ENCODE data around the gene ARID3C.
"Not testable (repeated sequence)": the region's sequence is repeated elsewhere in the genome, so short reads cannot be mapped to it uniquely, and the experiment has no call there.

ARID3C gene

GRCh38 chr9:34652602-34653000 is 23.7 kb upstream of the ARID3C start:
- no peak for DNase-seq (ENCODE audit: low spot score)

DNA sequence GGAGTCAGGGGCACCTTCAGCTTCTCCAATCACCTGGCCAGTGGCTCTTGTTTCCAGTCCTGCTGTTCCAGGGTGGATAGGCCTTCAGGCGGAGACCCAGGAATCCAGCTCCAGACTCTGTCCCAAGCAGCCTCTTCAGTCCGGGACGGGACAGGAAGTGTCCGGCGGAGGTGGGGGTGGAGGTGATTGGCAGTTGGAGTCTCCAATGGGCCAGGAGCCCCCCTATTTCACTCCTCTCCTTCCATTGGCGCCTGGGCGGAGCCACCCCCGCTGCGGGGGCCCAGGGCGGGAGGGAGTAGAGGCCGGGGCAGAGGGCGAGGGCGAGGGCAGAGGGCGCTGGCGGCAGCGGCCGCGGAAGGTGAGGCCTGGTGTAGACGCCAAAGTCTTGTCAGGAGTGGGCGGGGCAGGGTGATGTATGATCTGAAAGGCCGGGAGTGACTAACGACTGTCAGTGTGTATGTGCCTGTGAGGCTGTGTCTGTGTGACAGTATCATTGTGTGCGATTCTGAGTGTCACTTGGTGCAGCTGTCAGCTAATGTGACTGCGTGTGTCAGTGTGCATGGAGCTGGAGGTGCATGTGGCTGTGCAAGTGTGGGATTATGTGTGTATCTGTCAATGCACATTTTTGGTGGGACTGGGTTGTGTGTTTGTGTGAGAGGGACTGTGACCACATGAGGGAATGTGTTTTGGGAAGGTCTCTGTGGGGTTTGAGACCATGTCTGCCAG is 23.2 kb upstream of the ARID3C start, which contains the start of gene IL11RA:
Gene IL11RA (plus strand): TSS at position 310 of the 726 bp plus-strand sequence. CDS start 3,033 bp downstream, outside the sequence.
- peak; percentile 92 for DNase-seq (ENCODE audit: low spot score)

GRCh38 chr9:34651321-34651720 is 22.5 kb upstream of the ARID3C start:
- DNase-seq (ENCODE audit: low spot score): no peak

DNA sequence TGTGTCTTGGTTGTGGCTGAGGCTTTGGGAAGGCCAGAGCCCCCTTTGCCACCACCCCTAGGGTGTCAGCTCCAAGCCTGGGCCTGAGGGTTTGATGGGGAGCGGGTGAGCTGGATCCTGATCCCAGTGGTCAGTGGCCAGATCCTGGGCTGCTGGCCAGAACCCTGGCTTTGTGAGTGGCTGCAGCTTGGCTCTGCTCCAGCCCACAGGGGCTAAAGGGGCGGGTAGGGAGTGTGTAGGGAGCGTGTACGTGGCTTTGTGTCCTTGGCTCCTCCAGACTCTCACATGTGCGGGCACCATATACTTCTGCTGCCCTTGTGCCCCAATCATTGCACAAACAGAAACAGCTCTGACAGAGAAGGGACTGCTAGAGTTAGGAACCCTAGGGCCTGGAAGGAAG is 21.9 kb upstream of the ARID3C start:
- DNase-seq (ENCODE audit: low spot score): no peak

DNA sequence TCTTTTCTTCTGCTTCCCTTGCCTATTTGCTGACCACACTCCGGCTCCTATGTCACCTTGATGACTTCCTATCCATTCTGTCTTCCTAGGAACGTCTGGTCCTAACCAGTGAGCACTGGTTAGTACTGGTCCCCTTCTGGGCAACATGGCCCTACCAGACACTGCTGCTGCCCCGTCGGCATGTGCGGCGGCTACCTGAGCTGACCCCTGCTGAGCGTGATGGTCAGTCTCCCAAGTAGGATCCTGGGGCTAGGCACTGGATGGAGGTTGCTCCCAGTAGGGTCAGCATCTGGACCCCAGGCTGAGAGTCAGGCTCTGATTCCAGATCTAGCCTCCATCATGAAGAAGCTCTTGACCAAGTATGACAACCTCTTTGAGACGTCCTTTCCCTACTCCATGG is 19.8 kb upstream of the ARID3C start:
- no peak for DNase-seq (ENCODE audit: low spot score)

- DNase-seq (ENCODE audit: low spot score): no peak
Observed at GRCh38 chr9:34647651-34648050, 18.8 kb upstream of the ARID3C start.

DNA sequence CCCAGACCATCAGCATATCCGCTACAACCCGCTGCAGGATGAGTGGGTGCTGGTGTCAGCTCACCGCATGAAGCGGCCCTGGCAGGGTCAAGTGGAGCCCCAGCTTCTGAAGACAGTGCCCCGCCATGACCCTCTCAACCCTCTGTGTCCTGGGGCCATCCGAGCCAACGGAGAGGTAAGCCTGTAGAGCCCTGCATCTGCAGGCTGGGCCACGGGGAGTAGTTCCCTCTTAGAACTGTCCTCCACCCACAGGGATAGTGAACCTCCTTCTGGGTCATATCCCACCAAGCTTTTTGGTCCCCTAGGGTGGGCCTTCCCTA is 18.2 kb upstream of the ARID3C start:
- no peak for DNase-seq (ENCODE audit: low spot score)

GRCh38 chr9:34646211-34647083 is 17.6 kb upstream of the ARID3C start, which contains the start of gene GALT:
Gene GALT (plus strand): TSS chr9:34646675. CDS start chr9:34646705, 30 bp downstream.
- peak; percentile 87 for DNase-seq (ENCODE audit: low spot score)

DNA sequence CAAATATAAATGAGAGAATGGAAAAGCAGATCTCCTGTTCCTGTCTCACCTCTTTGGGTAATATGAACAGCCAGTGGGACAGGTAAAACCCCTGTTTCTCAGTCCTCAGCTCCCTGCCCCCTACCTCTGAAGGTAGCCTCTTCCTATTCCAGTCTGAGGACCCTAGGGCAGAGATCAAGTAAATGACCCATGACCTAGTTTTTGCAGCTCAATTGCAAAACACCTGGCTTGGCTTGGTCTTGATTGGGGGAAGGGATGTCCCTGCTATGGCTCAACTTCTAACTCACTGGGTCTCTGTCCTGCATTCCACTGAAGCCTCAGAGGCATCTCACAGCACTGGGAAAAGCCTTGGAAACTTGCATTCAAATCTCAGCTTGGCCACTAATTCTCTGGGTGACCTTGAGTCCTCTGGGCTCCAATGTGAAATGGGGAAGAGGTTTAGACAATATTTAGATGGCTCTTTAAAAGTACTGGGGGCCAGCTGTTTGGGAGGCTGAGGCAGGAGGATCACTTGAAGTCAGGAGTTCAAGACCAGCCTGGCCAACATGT is 16.0 kb upstream of the ARID3C start:
- no peak for DNase-seq (ENCODE audit: low spot score)

GRCh38 chr9:34642679-34643078 is 13.8 kb upstream of the ARID3C start:
- no peak for DNase-seq (ENCODE audit: low spot score)

- DNase-seq (ENCODE audit: low spot score): not testable (repeated sequence)
Observed at GRCh38 chr9:34639322-34639721, 10.5 kb upstream of the ARID3C start.

DNA sequence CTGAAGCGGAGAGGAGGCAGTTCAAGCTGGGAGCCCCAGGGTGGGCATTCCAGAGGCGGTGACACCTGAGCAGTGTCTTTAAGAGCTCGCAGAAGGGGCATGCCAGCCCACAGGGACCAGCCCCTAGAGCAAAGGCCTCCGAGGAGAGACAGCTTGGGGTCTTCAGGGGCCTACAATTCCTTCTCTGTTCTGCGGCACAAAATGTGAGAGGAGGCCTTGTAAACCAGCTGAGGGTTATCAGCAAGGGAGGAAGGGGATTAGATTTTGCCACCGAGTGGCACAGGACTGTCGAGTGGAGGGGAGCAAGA is 9.2 kb upstream of the ARID3C start:
- DNase-seq (ENCODE audit: low spot score): no peak

- peak; percentile 91 for DNase-seq (ENCODE audit: low spot score)
Observed at GRCh38 chr9:34637356-34638137, 8.7 kb upstream of the ARID3C start, which contains the start of gene SIGMAR1. Gene SIGMAR1 (minus strand): TSS chr9:34637787. CDS start chr9:34637697, 90 bp downstream.

DNA sequence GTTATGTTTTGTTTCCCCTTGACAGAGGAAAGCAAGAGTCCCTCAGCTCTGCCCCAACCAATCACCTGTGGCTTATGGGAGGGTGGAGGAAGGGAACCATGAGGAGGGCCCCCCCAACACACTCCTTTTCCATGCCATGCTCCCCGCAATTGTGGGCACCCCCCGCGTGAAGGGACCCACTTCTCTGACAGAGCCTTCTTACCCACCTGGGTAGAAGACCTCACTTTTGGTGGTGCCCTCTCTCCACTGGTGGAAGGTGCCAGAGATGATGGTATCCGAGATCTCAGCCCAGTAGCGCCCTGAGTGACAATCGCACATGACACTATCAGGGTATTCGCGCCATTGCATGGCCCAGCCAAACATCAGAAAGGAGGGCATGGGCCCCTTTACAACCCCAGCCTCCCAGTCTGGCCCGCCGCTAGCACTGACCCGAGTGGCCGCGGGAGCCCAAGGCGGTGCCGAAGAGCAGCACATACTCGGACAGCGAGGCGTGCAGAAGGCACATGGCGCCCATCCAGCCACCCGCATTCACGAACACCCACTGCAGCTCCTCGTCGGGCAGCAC is 8.0 kb upstream of the ARID3C start:
- DNase-seq (ENCODE audit: low spot score): peak; percentile 43

DNA sequence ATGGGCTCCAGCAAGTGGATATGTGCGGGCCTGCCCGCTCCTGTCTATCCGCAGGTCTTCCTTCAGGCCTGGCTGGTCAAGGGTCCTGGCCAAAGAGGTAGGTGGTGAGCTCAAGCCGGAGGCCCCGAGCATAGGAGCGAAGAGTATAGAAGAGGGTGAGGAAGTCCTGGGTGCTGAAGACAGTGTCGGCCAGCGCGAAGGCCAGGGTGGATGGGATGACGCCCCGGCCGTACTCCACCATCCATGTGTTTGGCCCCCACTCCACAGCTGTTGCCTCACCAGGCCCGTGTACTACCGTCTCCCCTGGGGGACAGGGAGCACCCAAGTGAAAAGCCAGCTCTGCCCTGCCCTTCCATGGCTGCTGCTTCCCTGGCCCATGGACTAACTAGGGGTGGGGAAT is 6.7 kb upstream of the ARID3C start:
- no peak for DNase-seq (ENCODE audit: low spot score)

DNA sequence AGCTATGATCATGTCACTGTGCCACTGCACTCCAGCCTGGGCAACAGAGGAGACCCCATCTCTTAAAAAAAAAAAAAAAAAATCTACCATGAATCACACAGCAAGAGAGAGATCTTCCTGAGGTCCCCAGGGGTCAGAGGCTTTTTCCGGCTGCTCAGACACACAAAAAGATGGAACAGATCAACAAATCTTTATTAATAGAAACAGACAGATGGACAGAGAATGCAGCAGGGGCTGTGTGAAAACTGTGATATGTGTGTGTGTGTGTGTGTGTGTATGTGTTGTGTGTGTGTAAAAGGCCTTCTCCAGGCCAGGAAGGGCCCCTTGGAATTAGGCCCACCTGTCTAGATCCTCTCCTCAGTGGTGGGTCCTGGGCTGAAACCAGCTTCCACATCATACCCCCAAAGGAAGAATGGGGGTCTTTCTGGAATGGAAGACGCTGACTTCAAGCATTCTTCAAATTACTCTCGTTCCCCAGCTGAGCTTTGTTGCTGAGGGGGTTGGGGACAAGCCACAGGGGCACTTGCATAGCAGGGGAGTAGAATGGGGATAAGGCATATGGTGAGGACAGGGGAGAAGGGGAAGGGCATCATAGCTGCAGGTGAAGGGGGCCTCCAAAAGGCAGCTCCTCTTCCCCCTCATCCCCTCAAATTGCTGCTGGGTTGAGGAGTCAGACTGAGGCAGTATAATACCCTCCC is 5.8 kb upstream of the ARID3C start:
- no peak for DNase-seq (ENCODE audit: low spot score)

- peak; percentile 80 for DNase-seq (ENCODE audit: low spot score)
Observed at GRCh38 chr9:34633851-34634550, 5.1 kb upstream of the ARID3C start.

GRCh38 chr9:34633166-34633565 is 4.3 kb upstream of the ARID3C start:
- DNase-seq (ENCODE audit: low spot score): no peak

DNA sequence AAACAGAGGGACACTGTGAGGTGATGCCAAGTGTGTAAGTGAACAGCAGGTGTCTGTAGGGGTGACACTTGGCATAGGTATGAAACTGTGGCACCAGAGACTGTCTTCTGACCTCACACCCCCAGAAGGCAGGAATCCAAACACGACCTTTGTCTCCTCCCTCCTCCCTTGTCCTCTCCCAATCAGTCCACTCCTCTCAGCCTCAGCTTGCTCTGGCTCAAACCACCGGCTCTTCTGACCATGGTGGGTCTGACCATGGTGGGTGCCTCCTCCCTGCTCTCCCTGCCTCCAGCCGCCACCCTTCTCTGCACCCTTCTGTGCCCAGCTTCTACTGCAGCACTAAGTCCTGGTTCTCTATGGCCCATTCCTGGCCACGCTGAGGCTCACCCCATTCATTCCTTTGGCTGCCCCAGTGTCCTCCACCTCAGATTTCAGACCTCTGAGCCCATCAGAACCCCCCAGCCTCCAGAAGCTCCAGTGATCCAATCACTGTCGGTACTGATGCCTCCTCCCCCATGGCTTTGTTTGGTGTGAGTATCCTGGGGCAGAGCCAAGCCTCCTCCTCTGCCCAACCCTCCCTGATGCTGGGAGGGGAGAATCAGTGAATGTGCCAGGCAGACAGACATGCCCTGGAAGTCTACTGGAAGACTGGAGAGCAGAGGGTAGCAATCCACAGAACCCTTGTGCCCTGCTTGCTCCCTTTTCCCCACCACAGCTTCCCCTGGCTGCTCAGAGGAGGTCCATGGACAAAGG is 1.7 kb upstream of the ARID3C start:
- no peak for DNase-seq (ENCODE audit: low spot score)

GRCh38 chr9:34629491-34629808 is 584 bp upstream of the ARID3C start:
- DNase-seq (ENCODE audit: low spot score): no peak
